DMS53 treated with DMSO at 0.1 percent for 48 hours (cell line): ENCODE data around the gene PLEK2.
"Not testable (repeated sequence)": the region's sequence is repeated elsewhere in the genome, so short reads cannot be mapped to it uniquely, and the experiment has no call there.

Source experiments
- DNase-seq: peaks from one replicate; lab custom pipeline; 2025; ENCODE audit not compliant: unreplicated experiment; lab: John Stamatoyannopoulos, UW

PLEK2 gene

GRCh38 chr14:67360470-67361206, 51.3 kb downstream of the PLEK2 start:
- peak; percentile 44 for DNase-seq

- DNase-seq, result peak; percentile 74
These were observed 52.0 kb downstream of the PLEK2 start, which contains the start of the genes ATP6V1D and EIF2S1 for GRCh38 chr14:67359775-67360469. Gene ATP6V1D, minus strand, starts transcription at chr14:67359804. Its CDS starts 106 bp downstream, at chr14:67359698. Gene EIF2S1, plus strand, starts transcription at chr14:67360328. Its CDS starts 4,440 bp downstream, at chr14:67364768.

- no peak for DNase-seq
These were observed 52.8 kb downstream of the PLEK2 start for GRCh38 chr14:67358924-67359774.

- no peak for DNase-seq
These were observed 54.0 kb downstream of the PLEK2 start for GRCh38 chr14:67357969-67358354.

- no peak for DNase-seq
These were observed 54.6 kb downstream of the PLEK2 start for GRCh38 chr14:67357186-67357968.

- DNase-seq, result no peak
These were observed 59.9 kb downstream of the PLEK2 start for GRCh38 chr14:67352055-67352454.

GRCh38 chr14:67345583-67345982, 66.4 kb downstream of the PLEK2 start:
- no peak for DNase-seq

GRCh38 chr14:67343601-67344230, 68.2 kb downstream of the PLEK2 start:
- DNase-seq, result no peak

- not testable (repeated sequence) for DNase-seq
These were observed 70.7 kb downstream of the PLEK2 start for GRCh38 chr14:67341231-67341630.
